K562 (cell line): ENCODE results near the gene TBX1. TPM values are rescaled to one million over a fixed set of nuclear protein-coding genes. Genes with fewer than 3 reads are reported as not detected.
A peak's percentile ranks its signal among the peaks of the same experiment; 100 is the strongest.

ENCODE experiments used
- ATAC-seq: fragments of 200-7000 bp; cut with Tn5 transposase; 3 replicates; pipeline ENCODE4 v1.9.1; 2020; ENCODE audit warnings: moderate library complexity
- BruUV-seq: library from RNA; stranded (reverse); fragments of 400-500 nt; replicated peaks from 2 replicates; lab custom pipeline; 2021; lab: Mats Ljungman, UMichigan
- CTCF ChIA-PET: fragments of 300-600 bp; formaldehyde crosslinking; extraction: SDS; loops from one replicate; lab custom pipeline; 2021; ENCODE audit warnings: low intra/inter-chr PET ratio; lab: Yijun Ruan, JAX
- POLR2A ChIA-PET: fragments of 300-600, 350-650 bp; sonication (Branson Sonifier 250); formaldehyde crosslinking; extraction: SDS; loops from one replicate; lab custom pipeline; 2021; ENCODE audit warnings: antibody characterized with exemption, inconsistent platforms; lab: Yijun Ruan, JAX
- DNase-seq, 4 experiments: peaks; one replicate each; pipeline versions ENCODE4 v3.0.0 to v3.0.0-alpha.2; 2011 to 2018; ENCODE audit warnings: low spot score in 3 of 4, mixed read lengths in 3 of 4; ENCODE audit errors: extremely low read depth in 1 of 4
- FAIRE-seq: peaks from 2 replicates; lab custom pipeline; 2011; peaks lifted over from hg19 to GRCh38; lab: Jason Lieb, UNC
- H2AFZ ChIP-seq: 2 replicates; pipeline ENCODE4 v1.6.0; 2011; ENCODE audit warnings: low read depth, low read length, control low read depth, inconsistent platforms
- H3K27ac ChIP-seq: fragments of 200-600 bp; 3 replicates; pipeline ENCODE4 v1.8.0; 2011; ENCODE audit warnings: low read depth, mild to moderate bottlenecking, control low read depth, inconsistent platforms, low read length, moderate library complexity, mixed read lengths; ENCODE audit errors: extremely low read depth
- H3K27me3 ChIP-seq, 2 experiments: fragments of 300-600 bp in 1 of 2; 2 replicates in 1 of 2; 3 replicates in 1 of 2; pipeline versions ENCODE4 v1.6.0 to v1.8.0; 2011; ENCODE audit warnings: inconsistent platforms in 2 of 2, low read length in 2 of 2, mild to moderate bottlenecking in 1 of 2, mixed read lengths in 1 of 2, moderate library complexity in 1 of 2; ENCODE audit not compliant: control insufficient read depth in 2 of 2, insufficient read depth in 2 of 2
- H3K36me3 ChIP-seq: fragments of 300-600 bp; 3 replicates; pipeline ENCODE4 v1.8.0; 2011; ENCODE audit warnings: mild to moderate bottlenecking, low read length, inconsistent platforms; ENCODE audit not compliant: control insufficient read depth, insufficient read depth
- H3K4me1 ChIP-seq, 2 experiments: fragments of 200-600 bp in 1 of 2; replicated peaks in 1 of 2; 2 replicates in 1 of 2; 3 replicates in 1 of 2; pipeline versions ENCODE4 v1.5.1 to v1.8.0; 2011; ENCODE audit warnings: inconsistent platforms in 2 of 2, low read length in 2 of 2, mild to moderate bottlenecking in 1 of 2, mixed read lengths in 1 of 2, moderate library complexity in 1 of 2; ENCODE audit not compliant: control insufficient read depth in 2 of 2, insufficient read depth in 2 of 2
- H3K4me2 ChIP-seq: 2 replicates; pipeline ENCODE4 v1.6.1; 2011; ENCODE audit warnings: low read length, control low read depth, inconsistent platforms, mixed read lengths; ENCODE audit not compliant: insufficient read depth
- H3K4me3 ChIP-seq: fragments of 200-600 bp; sonication (generic), shearing (Covaris generic); 2 replicates; pipeline ENCODE4 v1.5.1; 2016; ENCODE audit warnings: control low read depth, inconsistent platforms
- H3K79me2 ChIP-seq: fragments of 200-600 bp; 3 replicates; pipeline ENCODE4 v1.8.0; 2011; ENCODE audit warnings: low read length, inconsistent platforms; ENCODE audit not compliant: control insufficient read depth, insufficient read depth
- H3K9ac ChIP-seq, 2 experiments: 2 replicates each; pipeline versions ENCODE4 v1.6.0 to v1.6.1; 2011; ENCODE audit warnings: low read depth in 2 of 2, low read length in 2 of 2, control low read depth in 1 of 2, inconsistent platforms in 1 of 2, mild to moderate bottlenecking in 1 of 2, mixed read lengths in 1 of 2; ENCODE audit not compliant: insufficient read depth in 1 of 2
- H3K9me1 ChIP-seq: one replicate; pipeline ENCODE4 v1.6.0; 2011; ENCODE audit warnings: inconsistent platforms, mild to moderate bottlenecking, low read length, moderate library complexity; ENCODE audit not compliant: control insufficient read depth, insufficient read depth
- H3K9me3 ChIP-seq: replicated peaks from 2 replicates; pipeline ENCODE4 v1.5.1; 2011; ENCODE audit warnings: low read depth, low read length, inconsistent platforms; ENCODE audit not compliant: control insufficient read depth, insufficient read depth
- H4K20me1 ChIP-seq: replicated peaks from 2 replicates; pipeline ENCODE4 v1.6.1; 2011; ENCODE audit warnings: low read length, inconsistent platforms, mixed read lengths; ENCODE audit not compliant: control insufficient read depth, insufficient read depth
- ADNP ChIP-seq: fragments of 200-800 bp; sonication (Bioruptor generic); IDR thresholded peaks from 2 replicates; pipeline ENCODE4 v1.6.1; 2016; ENCODE audit warnings: missing genetic modification characterization, missing compliant biosample characterization
- ATF6 ChIP-seq: sonication (generic); formaldehyde crosslinking; IDR thresholded peaks from 2 replicates; pipeline ENCODE4 v1.4.0; 2020; ENCODE audit warnings: mild to moderate bottlenecking, missing genetic modification reagents
- CEBPB ChIP-seq: fragments of 450-650 bp; IDR thresholded peaks from 2 replicates; pipeline ENCODE4 v1.6.1; 2016; ENCODE audit warnings: missing genetic modification characterization, missing compliant biosample characterization
- JUN ChIP-seq, 2 experiments: sonication (generic) in 1 of 2; formaldehyde crosslinking in 1 of 2; IDR thresholded peaks; 2 replicates each; pipeline versions ENCODE4 v1.6.1 to v1.8.0; 2012 to 2022; ENCODE audit warnings: borderline replicate concordance in 2 of 2, mild to moderate bottlenecking in 2 of 2, improper control_type of control experiment in 1 of 2, low read depth in 1 of 2, low read length in 1 of 2, missing genetic modification reagents in 1 of 2
- KDM5B ChIP-seq: fragments of 200-600 bp; sonication (generic); IDR thresholded peaks from 2 replicates; pipeline ENCODE4 v1.6.1; 2012; ENCODE audit warnings: low read depth, mild to moderate bottlenecking, moderate library complexity, low read length, control low read depth, inconsistent platforms; ENCODE audit not compliant: insufficient replicate concordance
- NCOA4 ChIP-seq: fragments of 450-650 bp; IDR thresholded peaks from 2 replicates; pipeline ENCODE4 v1.6.1; 2018; ENCODE audit warnings: mild to moderate bottlenecking; ENCODE audit not compliant: partially characterized antibody
- NEUROD1 ChIP-seq: fragments of 150-350 bp; IDR thresholded peaks from 2 replicates; pipeline ENCODE4 v1.6.1; 2014; ENCODE audit warnings: borderline replicate concordance, low read length, low read depth; ENCODE audit not compliant: partially characterized antibody
- PTTG1 ChIP-seq: fragments of 450-650 bp; IDR thresholded peaks from 2 replicates; pipeline ENCODE4 v1.6.1; 2016; ENCODE audit warnings: low read depth, mild to moderate bottlenecking, missing genetic modification characterization, missing compliant biosample characterization
- RAD21 ChIP-seq, 2 experiments: fragments of 250-450 bp in 1 of 2; fragments of 450-650 bp in 1 of 2; sonication (Bioruptor Pico) in 1 of 2; formaldehyde crosslinking in 1 of 2; IDR thresholded peaks in 1 of 2; conservative IDR thresholded peaks in 1 of 2; 2 replicates each; pipeline versions ENCODE4 v1.4.0 to v1.8.0; 2020 to 2022; ENCODE audit warnings: mild to moderate bottlenecking in 2 of 2, moderate library complexity in 1 of 2
- RHOXF2B ChIP-seq: fragments of 250-450 bp; sonication (Bioruptor Pico); conservative IDR thresholded peaks from 2 replicates; pipeline ENCODE4 v1.5.1; 2021
- SIRT6 ChIP-seq: IDR thresholded peaks from one replicate; pipeline ENCODE4 v1.6.1; 2012; ENCODE audit warnings: low read depth, mild to moderate bottlenecking, control low read depth, inconsistent platforms, low read length, moderate library complexity
- SREBF2 ChIP-seq: sonication (generic); formaldehyde crosslinking; IDR thresholded peaks from 2 replicates; pipeline ENCODE4 v1.4.0; 2020; ENCODE audit warnings: mild to moderate bottlenecking, missing genetic modification reagents
- YY1 ChIP-seq, 3 experiments: IDR thresholded peaks; 2 replicates each; pipeline ENCODE4 v1.6.1; 2011; ENCODE audit warnings: low read length in 2 of 3, mild to moderate bottlenecking in 2 of 3, moderate library complexity in 2 of 3, borderline replicate concordance in 1 of 3, control low read depth in 1 of 3, low read depth in 1 of 3; ENCODE audit not compliant: insufficient read depth in 3 of 3, insufficient replicate concordance in 2 of 3, control insufficient read depth in 1 of 3, insufficient read length in 1 of 3; ENCODE audit errors: extremely low read depth in 1 of 3
- ZBTB33 ChIP-seq: sonication (generic); formaldehyde crosslinking; IDR thresholded peaks from 2 replicates; pipeline ENCODE4 v1.8.1; 2023; ENCODE audit warnings: mild to moderate bottlenecking, missing genetic modification reagents
- ZC3H8 ChIP-seq: fragments of 450-650 bp; IDR thresholded peaks from 2 replicates; pipeline ENCODE4 v1.6.1; 2017
- ZNF354B ChIP-seq: fragments of 250-450 bp; sonication (Bioruptor Pico); IDR thresholded peaks from 2 replicates; pipeline ENCODE4 v1.4.0; 2020
- WGBS: fragments of 100-300 bp; shearing (Covaris generic); methylation state at CpG from one replicate; pipeline ENCODE4 v1.1.6; 2016; ENCODE audit warnings: low coverage, mixed read lengths; ENCODE audit not compliant: insufficient coverage; ENCODE audit errors: missing lambda C conversion rate; 5-methylcytosine and 5-hydroxymethylcytosine counted together
- in situ Hi-C: fragments of 300-500 bp; cut with MboI; formaldehyde crosslinking; loops from 4 replicates; pipeline ENCODE4 v1.15.0; 2018; ENCODE audit warnings: inconsistent platforms, mixed read lengths
- intact Hi-C: fragments of 100-400 bp; cut with micrococcal nuclease; formaldehyde crosslinking; loops from 2 replicates; pipeline ENCODE4 v1.14.2; 2022
- polyA plus RNA-seq, 8 experiments: library from polyadenylated mRNA; depleted of rRNA in 4 of 8; stranded (reverse) in 5 of 8; unstranded in 3 of 8; fragments of >200 nt; fragmentation: Nextera tagmentation in 2 of 8; fragmentation: Illumina TruSeq in 1 of 8; extraction: Ambion mirVana in 2 of 8; extraction: Trizol in 1 of 8; gene quantifications; 2 replicates each; pipeline versions ENCODE4 v1.2.1 to v1.2.3, GENCODE V29; 2011 to 2014; ENCODE audit warnings: inconsistent platforms in 1 of 8, missing spikeins in 1 of 8
- total RNA-seq, 7 experiments: library from RNA; depleted of rRNA in 6 of 7; stranded (reverse); fragments of >200 nt in 6 of 7; fragmentation: Illumina TruSeq in 2 of 7; extraction: Trizol in 2 of 7; gene quantifications; 2 replicates each; pipeline versions ENCODE4 v1.2.1 to v1.2.3, GENCODE V29; 2011 to 2021; ENCODE audit warnings: low replicate concordance in 1 of 7
- TF ChIP-seq, protein P1 (sequence below): fragments of 250-450 bp; sonication (Bioruptor Pico); IDR thresholded peaks from 2 replicates; pipeline ENCODE4 v1.8.0; 2021; ENCODE audit warnings: borderline replicate concordance, mild to moderate bottlenecking, moderate library complexity; ENCODE audit not compliant: poor library complexity, severe bottlenecking

TBX1 gene
- total and polyA plus RNA-seq, 9 of the 15 experiments (the other 6 are each of a cell fraction or from before 2014, with no cell fraction given) = 0.07 to 35.0 (median 3.9) TPM

DNA sequence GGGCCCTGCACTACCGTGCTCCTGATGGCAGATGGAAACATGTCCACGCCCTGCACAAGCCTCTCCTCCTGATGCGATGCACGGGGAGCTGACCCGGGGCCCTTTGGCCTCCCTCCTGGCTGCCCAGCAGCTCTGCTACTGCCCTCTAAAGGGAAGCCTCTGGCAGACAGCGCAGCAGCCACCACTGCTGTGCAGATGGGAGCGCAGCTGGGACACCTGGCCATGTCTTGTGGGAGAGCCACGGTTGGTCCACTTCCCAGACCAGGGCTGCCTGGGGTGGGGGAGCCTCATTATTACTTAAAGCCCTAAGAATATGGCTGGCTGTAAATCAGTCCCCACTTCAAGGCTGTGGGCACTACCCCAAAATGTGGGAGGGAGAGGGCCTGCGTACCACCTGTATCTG lies 38.3 kb downstream of the TBX1 start:
- Histone ChIP-seq H4K20me1 (0 out of 2 replicates have a peak, but pooled peaks cover 4% of the 10 kb centered on the region), H3K79me2 (no peaks in the 10 kb centered on the region), H3K4me2 (no peak overlapping the region), H3K4me1 (peaks cover 0 to 55% of the 10 kb centered on the region in 2 experiments; a peak in 1 of 5 replicates), H3K9me1 (no peaks in the 10 kb centered on the region), H2AFZ (no peak overlapping the region), H3K36me3 (no peaks in the 10 kb centered on the region), H3K27me3 (no peaks in the 10 kb centered on the region), H3K27ac (no peak overlapping the region), H3K9ac (peak overlapping the region in 1 of 2 experiments; percentile 72; a peak in 2 of 4 replicates), H3K9me3 (no peaks in the 10 kb centered on the region), H3K4me3 (no peak overlapping the region)
- FAIRE-seq (no peak), DNase-seq (peak in 1 of 4 experiments; percentile 44), ATAC-seq (peak; percentile 55)
- BruUV-seq = no TSS peak
- 56% methylated on average over 9 of the region's 9 CpGs for WGBS
- in situ Hi-C loops = no loop called here
- POLR2A ChIA-PET = interaction anchor here (0.9 to 6.8 kb wide), 8 partner anchors 8 to 93 kb away, joined by 3 to 43 read pairs (median 4); no protein-coding TSS in a partner anchor
- CTCF ChIA-PET = no interaction called here
- intact Hi-C loops = no loop called here
- TF ChIP-seq YY1 (IDR thresholded peaks at IDR 0.05; ENCODE audit: borderline replicate concordance in 1 of 3, control insufficient read depth in 1 of 3, extremely low read depth in 1 of 3, insufficient read depth in 3 of 3, insufficient read length in 1 of 3, insufficient replicate concordance in 2 of 3, low read depth in 1 of 3, low read length in 2 of 3) (peak in 1 of 3 experiments; percentile 5), ZNF354B (CRISPR knock-in tag) (no peak), ATF6 (no peak), NCOA4 (no peak), RAD21 (CRISPR knock-in tag; conservative IDR thresholded peaks at IDR 0.05 in 1 of 2, IDR thresholded peaks at IDR 0.05 in 1 of 2) (peak in 1 of 2 experiments; percentile 44; a peak in 2 of 4 replicates), JUN (IDR thresholded peaks at IDR 0.05; ENCODE audit: borderline replicate concordance, low read depth, low read length) (no peak), JUN (CRISPR knock-in tag; IDR thresholded peaks at IDR 0.05; ENCODE audit: borderline replicate concordance) (no peak), NEUROD1 (no peak), ADNP (tag) (no peak), SREBF2 (CRISPR knock-in tag) (no peak), ZBTB33 (CRISPR knock-in tag) (no peak), ZC3H8 (no peak), PTTG1 (tag) (no peak), CEBPB (tag) (no peak), SIRT6 (no peak), KDM5B (peak; percentile 30), RHOXF2B (CRISPR knock-in tag) (no peak)
- TF ChIP-seq, protein P1, sequence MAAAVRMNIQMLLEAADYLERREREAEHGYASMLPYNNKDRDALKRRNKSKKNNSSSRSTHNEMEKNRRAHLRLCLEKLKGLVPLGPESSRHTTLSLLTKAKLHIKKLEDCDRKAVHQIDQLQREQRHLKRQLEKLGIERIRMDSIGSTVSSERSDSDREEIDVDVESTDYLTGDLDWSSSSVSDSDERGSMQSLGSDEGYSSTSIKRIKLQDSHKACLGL (CRISPR knock-in tag) = no peak
